ENCODE data around the gene UBR3.
"Not testable (repeated sequence)": the region's sequence is repeated elsewhere in the genome, so short reads cannot be mapped to it uniquely, and the experiment has no call there.

The UBR3 gene

GRCh38 chr2:170113168-170113894 is 286.1 kb downstream of the UBR3 start:
- Histone ChIP-seq H3K9me3 (ENCODE audit: control insufficient read depth in 2 of 2, low read length in 2 of 2) (no peaks in the 10 kb centered on the region), H3K36me3 (ENCODE audit: control insufficient read depth in 2 of 2, insufficient read depth in 2 of 2, low read length in 2 of 2) (no peaks in the 10 kb centered on the region), H3K27ac (ENCODE audit: low read depth in 2 of 2, low read length in 2 of 2) (no peak overlapping the region), H3K4me3 (ENCODE audit: low read length in 2 of 2) (no peak overlapping the region), H3K9ac (ENCODE audit: low read depth in 1 of 2, low read length in 2 of 2) (no peak overlapping the region), H3K4me1 (ENCODE audit: control insufficient read depth in 2 of 2, insufficient read depth in 2 of 2, low read length in 2 of 2) (no peaks in the 10 kb centered on the region), H3K27me3 (ENCODE audit: control insufficient read depth in 2 of 2, insufficient read depth in 2 of 2, low read length in 2 of 2) (no peaks in the 10 kb centered on the region)

GRCh38 chr2:170115501-170116229 is 288.4 kb downstream of the UBR3 start:
- H3K9me3 ChIP-seq (ENCODE audit: control insufficient read depth in 2 of 2, low read length in 2 of 2), result no peaks in the 10 kb centered on the region
- H3K4me1 ChIP-seq (ENCODE audit: control insufficient read depth in 2 of 2, insufficient read depth in 2 of 2, low read length in 2 of 2), result no peaks in the 10 kb centered on the region
- H3K9ac ChIP-seq (ENCODE audit: low read depth in 1 of 2, low read length in 2 of 2), result no peak overlapping the region
- H3K27me3 ChIP-seq (ENCODE audit: control insufficient read depth in 2 of 2, insufficient read depth in 2 of 2, low read length in 2 of 2), result no peaks in the 10 kb centered on the region
- no peak overlapping the region for H3K4me3 ChIP-seq (ENCODE audit: low read length in 2 of 2)
- H3K36me3 ChIP-seq (ENCODE audit: control insufficient read depth in 2 of 2, insufficient read depth in 2 of 2, low read length in 2 of 2), result no peaks in the 10 kb centered on the region
- H3K27ac ChIP-seq (ENCODE audit: low read depth in 2 of 2, low read length in 2 of 2), result no peak overlapping the region

- Histone ChIP-seq H3K4me3 (ENCODE audit: low read length in 2 of 2) (no peak overlapping the region), H3K4me1 (ENCODE audit: control insufficient read depth in 2 of 2, insufficient read depth in 2 of 2, low read length in 2 of 2) (no peaks in the 10 kb centered on the region), H3K9me3 (ENCODE audit: control insufficient read depth in 2 of 2, low read length in 2 of 2) (no peaks in the 10 kb centered on the region), H3K36me3 (ENCODE audit: control insufficient read depth in 2 of 2, insufficient read depth in 2 of 2, low read length in 2 of 2) (no peaks in the 10 kb centered on the region), H3K27ac (ENCODE audit: low read depth in 2 of 2, low read length in 2 of 2) (no peak overlapping the region), H3K9ac (ENCODE audit: low read depth in 1 of 2, low read length in 2 of 2) (no peak overlapping the region), H3K27me3 (ENCODE audit: control insufficient read depth in 2 of 2, insufficient read depth in 2 of 2, low read length in 2 of 2) (no peaks in the 10 kb centered on the region)
These were observed 291.4 kb downstream of the UBR3 start for GRCh38 chr2:170118641-170119040.

- H3K36me3 ChIP-seq (ENCODE audit: control insufficient read depth in 2 of 2, insufficient read depth in 2 of 2, low read length in 2 of 2); H3K9ac ChIP-seq (ENCODE audit: low read depth in 1 of 2, low read length in 2 of 2); H3K27me3 ChIP-seq (ENCODE audit: control insufficient read depth in 2 of 2, insufficient read depth in 2 of 2, low read length in 2 of 2); H3K4me1 ChIP-seq (ENCODE audit: control insufficient read depth in 2 of 2, insufficient read depth in 2 of 2, low read length in 2 of 2); H3K9me3 ChIP-seq (ENCODE audit: control insufficient read depth in 2 of 2, low read length in 2 of 2); H3K4me3 ChIP-seq (ENCODE audit: low read length in 2 of 2); H3K27ac ChIP-seq (ENCODE audit: low read depth in 2 of 2, low read length in 2 of 2): not testable (repeated sequence)
These were observed 292.1 kb downstream of the UBR3 start for GRCh38 chr2:170119326-170119725.

GRCh38 chr2:170121689-170122088 is 294.4 kb downstream of the UBR3 start:
- no peaks in the 10 kb centered on the region for H3K27me3 ChIP-seq (ENCODE audit: control insufficient read depth in 2 of 2, insufficient read depth in 2 of 2, low read length in 2 of 2)
- H3K9me3 ChIP-seq (ENCODE audit: control insufficient read depth in 2 of 2, low read length in 2 of 2), result no peaks in the 10 kb centered on the region
- no peak overlapping the region for H3K27ac ChIP-seq (ENCODE audit: low read depth in 2 of 2, low read length in 2 of 2)
- H3K4me3 ChIP-seq (ENCODE audit: low read length in 2 of 2), result no peak overlapping the region
- H3K9ac ChIP-seq (ENCODE audit: low read depth in 1 of 2, low read length in 2 of 2), result no peak overlapping the region
- no peaks in the 10 kb centered on the region for H3K36me3 ChIP-seq (ENCODE audit: control insufficient read depth in 2 of 2, insufficient read depth in 2 of 2, low read length in 2 of 2)
- H3K4me1 ChIP-seq (ENCODE audit: control insufficient read depth in 2 of 2, insufficient read depth in 2 of 2, low read length in 2 of 2), result no peaks in the 10 kb centered on the region

- no peaks in the 10 kb centered on the region for H3K9me3 ChIP-seq (ENCODE audit: control insufficient read depth in 2 of 2, low read length in 2 of 2)
- no peak overlapping the region for H3K9ac ChIP-seq (ENCODE audit: low read depth in 1 of 2, low read length in 2 of 2)
- H3K27ac ChIP-seq (ENCODE audit: low read depth in 2 of 2, low read length in 2 of 2), result no peak overlapping the region
- H3K36me3 ChIP-seq (ENCODE audit: control insufficient read depth in 2 of 2, insufficient read depth in 2 of 2, low read length in 2 of 2), result no peaks in the 10 kb centered on the region
- no peaks in the 10 kb centered on the region for H3K27me3 ChIP-seq (ENCODE audit: control insufficient read depth in 2 of 2, insufficient read depth in 2 of 2, low read length in 2 of 2)
- H3K4me3 ChIP-seq (ENCODE audit: low read length in 2 of 2), result no peak overlapping the region
- H3K4me1 ChIP-seq (ENCODE audit: control insufficient read depth in 2 of 2, insufficient read depth in 2 of 2, low read length in 2 of 2), result no peaks in the 10 kb centered on the region
These were observed 295.8 kb downstream of the UBR3 start for GRCh38 chr2:170122883-170123547.

- Histone ChIP-seq H3K9me3 (ENCODE audit: control insufficient read depth in 2 of 2, low read length in 2 of 2) (no peaks in the 10 kb centered on the region), H3K27me3 (ENCODE audit: control insufficient read depth in 2 of 2, insufficient read depth in 2 of 2, low read length in 2 of 2) (no peaks in the 10 kb centered on the region), H3K9ac (ENCODE audit: low read depth in 1 of 2, low read length in 2 of 2) (no peak overlapping the region), H3K36me3 (ENCODE audit: control insufficient read depth in 2 of 2, insufficient read depth in 2 of 2, low read length in 2 of 2) (no peaks in the 10 kb centered on the region), H3K4me3 (ENCODE audit: low read length in 2 of 2) (no peak overlapping the region), H3K4me1 (ENCODE audit: control insufficient read depth in 2 of 2, insufficient read depth in 2 of 2, low read length in 2 of 2) (no peaks in the 10 kb centered on the region), H3K27ac (ENCODE audit: low read depth in 2 of 2, low read length in 2 of 2) (no peak overlapping the region)
These were observed 296.3 kb downstream of the UBR3 start for GRCh38 chr2:170123593-170123992.

GRCh38 chr2:170126138-170126728 is 299.0 kb downstream of the UBR3 start:
- not testable (repeated sequence) for H3K27ac ChIP-seq (ENCODE audit: low read depth in 2 of 2, low read length in 2 of 2); H3K4me3 ChIP-seq (ENCODE audit: low read length in 2 of 2); H3K36me3 ChIP-seq (ENCODE audit: control insufficient read depth in 2 of 2, insufficient read depth in 2 of 2, low read length in 2 of 2); H3K27me3 ChIP-seq (ENCODE audit: control insufficient read depth in 2 of 2, insufficient read depth in 2 of 2, low read length in 2 of 2); H3K9me3 ChIP-seq (ENCODE audit: control insufficient read depth in 2 of 2, low read length in 2 of 2); H3K9ac ChIP-seq (ENCODE audit: low read depth in 1 of 2, low read length in 2 of 2); H3K4me1 ChIP-seq (ENCODE audit: control insufficient read depth in 2 of 2, insufficient read depth in 2 of 2, low read length in 2 of 2)

All from mucosa of rectum (tissue), 2 donors.